ENCODE results near the gene CLTCL1.

CLTCL1 gene

GRCh38 chr22:19182472-19183157, 108.9 kb downstream of the CLTCL1 start:
- Histone ChIP-seq H3K4me3 (ENCODE audit: low read depth, low read length) (no peak overlapping the region), H3K4me1 (ENCODE audit: control insufficient read depth, insufficient read depth, low read length) (no peaks in the 10 kb centered on the region), H3K9me3 (ENCODE audit: control insufficient read depth, insufficient read depth, low read length) (no peaks in the 10 kb centered on the region), H3K9ac (ENCODE audit: low read depth, low read length) (no peak overlapping the region), H3K36me3 (ENCODE audit: control insufficient read depth, insufficient read depth, low read length) (peaks cover 2% of the 10 kb centered on the region), H3K27me3 (ENCODE audit: control insufficient read depth, insufficient read depth, low read length) (no peaks in the 10 kb centered on the region)

- H3K4me3 ChIP-seq (ENCODE audit: low read depth, low read length), result no peak overlapping the region
- H3K4me1 ChIP-seq (ENCODE audit: control insufficient read depth, insufficient read depth, low read length), result no peaks in the 10 kb centered on the region
- H3K9me3 ChIP-seq (ENCODE audit: control insufficient read depth, insufficient read depth, low read length), result no peaks in the 10 kb centered on the region
- peaks cover 3% of the 10 kb centered on the region for H3K36me3 ChIP-seq (ENCODE audit: control insufficient read depth, insufficient read depth, low read length)
- H3K9ac ChIP-seq (ENCODE audit: low read depth, low read length), result no peak overlapping the region
- H3K27me3 ChIP-seq (ENCODE audit: control insufficient read depth, insufficient read depth, low read length), result no peaks in the 10 kb centered on the region
Observed at GRCh38 chr22:19181786-19182471, 109.6 kb downstream of the CLTCL1 start.

GRCh38 chr22:19180740-19181410, 110.6 kb downstream of the CLTCL1 start:
- no peaks in the 10 kb centered on the region for H3K9me3 ChIP-seq (ENCODE audit: control insufficient read depth, insufficient read depth, low read length)
- H3K36me3 ChIP-seq (ENCODE audit: control insufficient read depth, insufficient read depth, low read length), result peaks cover 10% of the 10 kb centered on the region
- no peaks in the 10 kb centered on the region for H3K4me1 ChIP-seq (ENCODE audit: control insufficient read depth, insufficient read depth, low read length)
- H3K4me3 ChIP-seq (ENCODE audit: low read depth, low read length), result no peak overlapping the region
- H3K27me3 ChIP-seq (ENCODE audit: control insufficient read depth, insufficient read depth, low read length), result no peaks in the 10 kb centered on the region
- H3K9ac ChIP-seq (ENCODE audit: low read depth, low read length), result no peak overlapping the region

GRCh38 chr22:19180234-19180633, 111.3 kb downstream of the CLTCL1 start:
- H3K4me3 ChIP-seq (ENCODE audit: low read depth, low read length), result no peak overlapping the region
- H3K9ac ChIP-seq (ENCODE audit: low read depth, low read length), result no peak overlapping the region

GRCh38 chr22:19179497-19180048, 111.9 kb downstream of the CLTCL1 start:
- peaks cover 23% of the 10 kb centered on the region for H3K36me3 ChIP-seq (ENCODE audit: control insufficient read depth, insufficient read depth, low read length)
- H3K27me3 ChIP-seq (ENCODE audit: control insufficient read depth, insufficient read depth, low read length), result no peaks in the 10 kb centered on the region
- no peaks in the 10 kb centered on the region for H3K9me3 ChIP-seq (ENCODE audit: control insufficient read depth, insufficient read depth, low read length)
- H3K4me3 ChIP-seq (ENCODE audit: low read depth, low read length), result peak overlapping the region; percentile 80
- peaks cover 2% of the 10 kb centered on the region for H3K4me1 ChIP-seq (ENCODE audit: control insufficient read depth, insufficient read depth, low read length)
- peak overlapping the region; percentile 73 for H3K9ac ChIP-seq (ENCODE audit: low read depth, low read length)

More at GRCh38 chr22:19180234-19180633, 111.3 kb downstream of the CLTCL1 start:
- Histone ChIP-seq H3K36me3 (ENCODE audit: control insufficient read depth, insufficient read depth, low read length) (peaks cover 17% of the 10 kb centered on the region), H3K9me3 (ENCODE audit: control insufficient read depth, insufficient read depth, low read length) (no peaks in the 10 kb centered on the region), H3K27me3 (ENCODE audit: control insufficient read depth, insufficient read depth, low read length) (no peaks in the 10 kb centered on the region), H3K4me1 (ENCODE audit: control insufficient read depth, insufficient read depth, low read length) (no peaks in the 10 kb centered on the region)

- peak within 1 kb of the TSS; percentile 80 for H3K4me3 ChIP-seq (ENCODE audit: low read depth, low read length)
- H3K9me3 ChIP-seq (ENCODE audit: control insufficient read depth, insufficient read depth, low read length), result no peaks in the 10 kb centered on the region
- H3K9ac ChIP-seq (ENCODE audit: low read depth, low read length), result peak within 1 kb of the TSS; percentile 73
- H3K27me3 ChIP-seq (ENCODE audit: control insufficient read depth, insufficient read depth, low read length), result no peaks in the 10 kb centered on the region
- peaks cover 23% of the 10 kb centered on the region for H3K36me3 ChIP-seq (ENCODE audit: control insufficient read depth, insufficient read depth, low read length)
- H3K4me1 ChIP-seq (ENCODE audit: control insufficient read depth, insufficient read depth, low read length), result peaks cover 8% of the 10 kb centered on the region
Observed at GRCh38 chr22:19178657-19179496, 112.6 kb downstream of the CLTCL1 start, which contains the start of gene SLC25A1. SLC25A1 (minus strand) TSS chr22:19178736; CDS start chr22:19178673, 63 bp downstream.

- Histone ChIP-seq H3K27me3 (ENCODE audit: control insufficient read depth, insufficient read depth, low read length) (no peaks in the 10 kb centered on the region), H3K9me3 (ENCODE audit: control insufficient read depth, insufficient read depth, low read length) (no peaks in the 10 kb centered on the region), H3K36me3 (ENCODE audit: control insufficient read depth, insufficient read depth, low read length) (peaks cover 23% of the 10 kb centered on the region), H3K4me1 (ENCODE audit: control insufficient read depth, insufficient read depth, low read length) (peaks cover 10% of the 10 kb centered on the region), H3K9ac (ENCODE audit: low read depth, low read length) (peak overlapping the region; percentile 70), H3K4me3 (ENCODE audit: low read depth, low read length) (peak overlapping the region; percentile 66)
Observed at GRCh38 chr22:19178065-19178656, 113.4 kb downstream of the CLTCL1 start.

- Histone ChIP-seq H3K27me3 (ENCODE audit: control insufficient read depth, insufficient read depth, low read length) (no peaks in the 10 kb centered on the region), H3K4me3 (ENCODE audit: low read depth, low read length) (peak overlapping the region; percentile 66), H3K9me3 (ENCODE audit: control insufficient read depth, insufficient read depth, low read length) (no peaks in the 10 kb centered on the region), H3K4me1 (ENCODE audit: control insufficient read depth, insufficient read depth, low read length) (peaks cover 10% of the 10 kb centered on the region), H3K9ac (ENCODE audit: low read depth, low read length) (peak overlapping the region; percentile 70), H3K36me3 (ENCODE audit: control insufficient read depth, insufficient read depth, low read length) (peaks cover 23% of the 10 kb centered on the region)
Observed at GRCh38 chr22:19177164-19178064, 114.1 kb downstream of the CLTCL1 start.

GRCh38 chr22:19176732-19177131, 114.8 kb downstream of the CLTCL1 start:
- Histone ChIP-seq H3K9me3 (ENCODE audit: control insufficient read depth, insufficient read depth, low read length) (no peaks in the 10 kb centered on the region), H3K36me3 (ENCODE audit: control insufficient read depth, insufficient read depth, low read length) (peaks cover 20% of the 10 kb centered on the region), H3K4me1 (ENCODE audit: control insufficient read depth, insufficient read depth, low read length) (peaks cover 10% of the 10 kb centered on the region), H3K27me3 (ENCODE audit: control insufficient read depth, insufficient read depth, low read length) (no peaks in the 10 kb centered on the region), H3K4me3 (ENCODE audit: low read depth, low read length) (peak overlapping the region; percentile 13), H3K9ac (ENCODE audit: low read depth, low read length) (no peak overlapping the region)

- Histone ChIP-seq H3K9me3 (ENCODE audit: control insufficient read depth, insufficient read depth, low read length) (no peaks in the 10 kb centered on the region), H3K4me1 (ENCODE audit: control insufficient read depth, insufficient read depth, low read length) (peaks cover 10% of the 10 kb centered on the region), H3K27me3 (ENCODE audit: control insufficient read depth, insufficient read depth, low read length) (no peaks in the 10 kb centered on the region), H3K4me3 (ENCODE audit: low read depth, low read length) (no peak overlapping the region), H3K36me3 (ENCODE audit: control insufficient read depth, insufficient read depth, low read length) (peaks cover 20% of the 10 kb centered on the region), H3K9ac (ENCODE audit: low read depth, low read length) (no peak overlapping the region)
Observed at GRCh38 chr22:19176175-19176643, 115.3 kb downstream of the CLTCL1 start.
